Measurements from ENCODE around the gene LRG1. TPM values are rescaled to one million over a fixed set of nuclear protein-coding genes. Genes with fewer than 3 reads are reported as not detected.
"Not testable (repeated sequence)": the region's sequence is repeated elsewhere in the genome, so short reads cannot be mapped to it uniquely, and the experiment has no call there.

The LRG1 gene
- total RNA-seq, 1 experiment from 2014 or later, result not detected

- no peak for DNase-seq (ENCODE audit: low spot score)
- H3K27ac ChIP-seq (ENCODE audit: low read depth, low read length, poor library complexity, severe bottlenecking), result no peak overlapping the region
- no peak overlapping the region for H3K4me3 ChIP-seq (ENCODE audit: low read depth, low read length, poor library complexity, severe bottlenecking)
- BruUV-seq (replicated peaks), result no TSS peak
- intact Hi-C loops (cut with micrococcal nuclease; ENCODE audit: unreplicated experiment), result loop anchor here (5.0 kb wide), 1 partner anchor 263 kb away; no protein-coding TSS in a partner anchor
- TF ChIP-seq EZH2 (IDR thresholded peaks at IDR 0.05; ENCODE audit: borderline replicate concordance, low read depth, low read length, poor library complexity, severe bottlenecking), result no peak
- no peak for TF ChIP-seq CTCF (conservative IDR thresholded peaks at IDR 0.05; ENCODE audit: low read depth, low read length)
- POLR2A ChIA-PET (ENCODE audit: low non-redundant PET), result no interaction called here
- CTCF ChIA-PET, result no interaction called here
- no peaks in the 10 kb centered on the region for H3K36me3 ChIP-seq (ENCODE audit: insufficient read depth, low read length, poor library complexity, severe bottlenecking)
- no peaks in the 10 kb centered on the region for H3K9me3 ChIP-seq (ENCODE audit: low read depth, low read length, poor library complexity, severe bottlenecking)
- H3K4me1 ChIP-seq (ENCODE audit: insufficient read depth, low read length, poor library complexity, severe bottlenecking), result peaks cover 6% of the 10 kb centered on the region
- no peaks in the 10 kb centered on the region for H3K27me3 ChIP-seq (replicated peaks; ENCODE audit: insufficient read depth, low read depth, low read length, poor library complexity)
Observed at GRCh38 chr19:4529924-4530522, 9.8 kb downstream of the LRG1 start.

GRCh38 chr19:4528843-4529242, 11.0 kb downstream of the LRG1 start:
- ChIA-PET CTCF (no interaction called here), POLR2A (ENCODE audit: low non-redundant PET) (no interaction called here)
- no peaks in the 10 kb centered on the region for H3K9me3 ChIP-seq (ENCODE audit: low read depth, low read length, poor library complexity, severe bottlenecking)
- no peak overlapping the region for H3K4me3 ChIP-seq (ENCODE audit: low read depth, low read length, poor library complexity, severe bottlenecking)
- intact Hi-C loops (cut with micrococcal nuclease; ENCODE audit: unreplicated experiment), result loop anchor here (5.0 kb wide), 1 partner anchor 262 kb away; no protein-coding TSS in a partner anchor
- DNase-seq (ENCODE audit: low spot score), result no peak
- H3K36me3 ChIP-seq (ENCODE audit: insufficient read depth, low read length, poor library complexity, severe bottlenecking), result no peaks in the 10 kb centered on the region
- no peaks in the 10 kb centered on the region for H3K27me3 ChIP-seq (replicated peaks; ENCODE audit: insufficient read depth, low read depth, low read length, poor library complexity)
- TF ChIP-seq CTCF (conservative IDR thresholded peaks at IDR 0.05; ENCODE audit: low read depth, low read length) (no peak), EZH2 (IDR thresholded peaks at IDR 0.05; ENCODE audit: borderline replicate concordance, low read depth, low read length, poor library complexity, severe bottlenecking) (no peak)
- BruUV-seq (replicated peaks), result no TSS peak
- H3K4me1 ChIP-seq (ENCODE audit: insufficient read depth, low read length, poor library complexity, severe bottlenecking), result no peaks in the 10 kb centered on the region
- no peak overlapping the region for H3K27ac ChIP-seq (ENCODE audit: low read depth, low read length, poor library complexity, severe bottlenecking)

GRCh38 chr19:4527377-4527776, 12.5 kb downstream of the LRG1 start:
- H3K4me3 ChIP-seq (ENCODE audit: low read depth, low read length, poor library complexity, severe bottlenecking); BruUV-seq (replicated peaks); DNase-seq (ENCODE audit: low spot score); H3K27me3 ChIP-seq (replicated peaks; ENCODE audit: insufficient read depth, low read depth, low read length, poor library complexity); H3K36me3 ChIP-seq (ENCODE audit: insufficient read depth, low read length, poor library complexity, severe bottlenecking); H3K27ac ChIP-seq (ENCODE audit: low read depth, low read length, poor library complexity, severe bottlenecking); POLR2A ChIA-PET (ENCODE audit: low non-redundant PET); H3K9me3 ChIP-seq (ENCODE audit: low read depth, low read length, poor library complexity, severe bottlenecking); H3K4me1 ChIP-seq (ENCODE audit: insufficient read depth, low read length, poor library complexity, severe bottlenecking); CTCF ChIA-PET: not testable (repeated sequence)
- intact Hi-C loops (cut with micrococcal nuclease; ENCODE audit: unreplicated experiment), result loop anchor here (5.0 kb wide), 1 partner anchor 260 kb away; no protein-coding TSS in a partner anchor

GRCh38 chr19:4525563-4526002, 14.3 kb downstream of the LRG1 start:
- Histone ChIP-seq H3K4me1 (ENCODE audit: insufficient read depth, low read length, poor library complexity, severe bottlenecking) (no peaks in the 10 kb centered on the region), H3K4me3 (ENCODE audit: low read depth, low read length, poor library complexity, severe bottlenecking) (no peak overlapping the region), H3K36me3 (ENCODE audit: insufficient read depth, low read length, poor library complexity, severe bottlenecking) (no peaks in the 10 kb centered on the region), H3K27me3 (replicated peaks; ENCODE audit: insufficient read depth, low read depth, low read length, poor library complexity) (no peaks in the 10 kb centered on the region), H3K27ac (ENCODE audit: low read depth, low read length, poor library complexity, severe bottlenecking) (no peak overlapping the region), H3K9me3 (ENCODE audit: low read depth, low read length, poor library complexity, severe bottlenecking) (no peaks in the 10 kb centered on the region)
- TF ChIP-seq EZH2 (IDR thresholded peaks at IDR 0.05; ENCODE audit: borderline replicate concordance, low read depth, low read length, poor library complexity, severe bottlenecking), result no peak
- no peak for TF ChIP-seq CTCF (conservative IDR thresholded peaks at IDR 0.05; ENCODE audit: low read depth, low read length)
- intact Hi-C loops (cut with micrococcal nuclease; ENCODE audit: unreplicated experiment), result loop anchor here (5.0 kb wide), 1 partner anchor 258 kb away; no protein-coding TSS in a partner anchor
- POLR2A ChIA-PET (ENCODE audit: low non-redundant PET), result no interaction called here
- BruUV-seq (replicated peaks), result no TSS peak
- CTCF ChIA-PET, result interaction anchor here (0.6 to 1.1 kb wide), 5 partner anchors 9 to 457 kb away, joined by 3 to 7 read pairs (median 4); partner anchors contain the start of gene PLIN5
- no peak for DNase-seq (ENCODE audit: low spot score)

All from A673 (cell line).